ENCODE data around the gene ACVR1C.

GRCh38 chr2:157672129-157672528 lies 43.5 kb upstream of the ACVR1C start:
- TF ChIP-seq POLR2A (IDR thresholded peaks at IDR 0.05) (no peak), CTCF (IDR thresholded peaks at IDR 0.05) (no peak), POLR2AphosphoS5 (IDR thresholded peaks at IDR 0.05) (no peak), EP300 (IDR thresholded peaks at IDR 0.05) (no peak)
